HCT116 (cell line): ENCODE data around the gene INPP4A.

Experiments used
- EZH2 ChIP-seq: fragments of 200-600 bp; sonication (generic); IDR thresholded peaks from 2 replicates; pipeline ENCODE4 v1.6.1; 2017; ENCODE audit warnings: antibody characterized with exemption, mixed run types
- EZH2phosphoT487 ChIP-seq: fragments of 200-600 bp; IDR thresholded peaks from 2 replicates; pipeline ENCODE4 v1.6.1; 2018; ENCODE audit warnings: antibody characterized with exemption, borderline replicate concordance
- JUND ChIP-seq: IDR thresholded peaks from 2 replicates; pipeline ENCODE4 v1.6.1; 2012
- POLR2A ChIP-seq: IDR thresholded peaks from 2 replicates; pipeline ENCODE4 v1.7.0; 2011; ENCODE audit warnings: borderline replicate concordance; ENCODE audit not compliant: insufficient read depth, insufficient read length; ENCODE audit errors: extremely low read depth
- POLR2AphosphoS5 ChIP-seq: IDR thresholded peaks from 2 replicates; pipeline ENCODE4 v1.6.1; 2011; ENCODE audit warnings: mild to moderate bottlenecking, low read depth, low read length, moderate library complexity
- SRF ChIP-seq: IDR thresholded peaks from 2 replicates; pipeline ENCODE4 v1.6.1; 2012; ENCODE audit warnings: low read depth
- TCF7L2 ChIP-seq: IDR thresholded peaks from 2 replicates; pipeline ENCODE4 v1.7.0; 2011; ENCODE audit warnings: borderline replicate concordance, inconsistent platforms; ENCODE audit not compliant: insufficient read depth, insufficient read length; ENCODE audit errors: extremely low read depth
- ZBTB33 ChIP-seq: IDR thresholded peaks from 2 replicates; pipeline ENCODE4 v1.6.1; 2011; ENCODE audit warnings: mild to moderate bottlenecking, low read length, moderate library complexity; ENCODE audit not compliant: insufficient replicate concordance; ENCODE audit errors: extremely low read depth
- TF ChIP-seq, protein P1 (sequence below), 3 experiments: fragments of 200-600 bp in 1 of 3; sonication (generic) in 1 of 3; IDR thresholded peaks in 2 of 3; conservative IDR thresholded peaks in 1 of 3; 2 replicates each; pipeline ENCODE4 v1.5.1; 2012 to 2017; ENCODE audit warnings: low read depth in 2 of 3, low read length in 2 of 3, antibody characterized with exemption in 1 of 3, borderline replicate concordance in 1 of 3, control low read depth in 1 of 3, mild to moderate bottlenecking in 1 of 3, mixed read lengths in 1 of 3, mixed run types in 1 of 3, moderate library complexity in 1 of 3; ENCODE audit not compliant: insufficient read depth in 1 of 3

GRCh38 chr2:98422449-98422848 is 22.2 kb upstream of the INPP4A start:
- TF ChIP-seq, protein P1, sequence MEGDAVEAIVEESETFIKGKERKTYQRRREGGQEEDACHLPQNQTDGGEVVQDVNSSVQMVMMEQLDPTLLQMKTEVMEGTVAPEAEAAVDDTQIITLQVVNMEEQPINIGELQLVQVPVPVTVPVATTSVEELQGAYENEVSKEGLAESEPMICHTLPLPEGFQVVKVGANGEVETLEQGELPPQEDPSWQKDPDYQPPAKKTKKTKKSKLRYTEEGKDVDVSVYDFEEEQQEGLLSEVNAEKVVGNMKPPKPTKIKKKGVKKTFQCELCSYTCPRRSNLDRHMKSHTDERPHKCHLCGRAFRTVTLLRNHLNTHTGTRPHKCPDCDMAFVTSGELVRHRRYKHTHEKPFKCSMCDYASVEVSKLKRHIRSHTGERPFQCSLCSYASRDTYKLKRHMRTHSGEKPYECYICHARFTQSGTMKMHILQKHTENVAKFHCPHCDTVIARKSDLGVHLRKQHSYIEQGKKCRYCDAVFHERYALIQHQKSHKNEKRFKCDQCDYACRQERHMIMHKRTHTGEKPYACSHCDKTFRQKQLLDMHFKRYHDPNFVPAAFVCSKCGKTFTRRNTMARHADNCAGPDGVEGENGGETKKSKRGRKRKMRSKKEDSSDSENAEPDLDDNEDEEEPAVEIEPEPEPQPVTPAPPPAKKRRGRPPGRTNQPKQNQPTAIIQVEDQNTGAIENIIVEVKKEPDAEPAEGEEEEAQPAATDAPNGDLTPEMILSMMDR (IDR thresholded peaks at IDR 0.05 in 2 of 3, conservative IDR thresholded peaks at IDR 0.05 in 1 of 3; ENCODE audit: borderline replicate concordance in 1 of 3, insufficient read depth in 1 of 3, low read depth in 2 of 3, low read length in 2 of 3): no peak
- TF ChIP-seq POLR2AphosphoS5: no peak
- no peak for TF ChIP-seq TCF7L2
- TF ChIP-seq JUND: no peak
- no peak for TF ChIP-seq EZH2
- no peak for TF ChIP-seq POLR2A
- no peak for TF ChIP-seq EZH2phosphoT487
- no peak for TF ChIP-seq ZBTB33
- TF ChIP-seq SRF: no peak
